GM19395 (cell line): ENCODE data around the gene PPP1R7.

Source experiments
- ATAC-seq: cut with Tn5 transposase; IDR thresholded peaks from one replicate; pipeline ENCODE4 v1.9.1; 2021; ENCODE audit warnings: mild to moderate bottlenecking, moderate library complexity; ENCODE audit not compliant: unreplicated experiment

Gene PPP1R7

DNA sequence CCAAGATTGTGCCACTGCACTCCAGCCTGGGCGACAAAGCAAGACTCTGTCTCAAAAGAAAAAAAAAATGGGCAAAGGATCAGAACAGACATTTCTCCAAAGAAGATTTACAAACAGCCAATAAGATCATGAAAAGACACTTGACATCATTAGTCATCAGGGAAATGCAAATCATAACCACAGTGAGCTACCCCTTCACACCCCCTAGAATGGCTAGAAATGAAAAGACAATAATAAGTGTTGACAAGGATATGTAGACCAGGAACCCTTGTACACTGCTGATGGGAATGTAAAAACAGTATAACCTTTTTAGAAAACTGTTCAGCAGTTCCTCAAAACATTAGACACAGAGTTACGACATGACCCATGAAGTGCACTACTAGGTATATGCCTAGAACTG is 29.8 kb upstream of the PPP1R7 start:
- ATAC-seq: no peak

DNA sequence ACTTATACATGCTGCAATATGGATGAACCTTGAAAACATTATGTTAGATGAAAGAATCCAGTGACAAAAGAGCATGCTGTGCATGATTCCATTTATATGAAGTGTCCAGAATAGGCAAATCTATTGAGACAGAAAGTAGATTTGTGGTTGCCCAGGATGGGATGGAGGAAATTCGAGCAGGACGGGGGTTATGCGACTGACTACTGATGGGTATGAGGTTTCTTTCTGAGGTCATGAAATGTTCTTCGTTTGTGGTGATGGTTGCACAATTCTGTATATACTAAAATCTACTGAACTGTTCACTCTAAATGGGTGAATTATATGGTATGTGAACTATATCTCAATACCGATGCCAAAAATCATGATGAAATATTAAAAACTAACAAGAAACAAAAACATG is 29.3 kb upstream of the PPP1R7 start:
- ATAC-seq: no peak

DNA sequence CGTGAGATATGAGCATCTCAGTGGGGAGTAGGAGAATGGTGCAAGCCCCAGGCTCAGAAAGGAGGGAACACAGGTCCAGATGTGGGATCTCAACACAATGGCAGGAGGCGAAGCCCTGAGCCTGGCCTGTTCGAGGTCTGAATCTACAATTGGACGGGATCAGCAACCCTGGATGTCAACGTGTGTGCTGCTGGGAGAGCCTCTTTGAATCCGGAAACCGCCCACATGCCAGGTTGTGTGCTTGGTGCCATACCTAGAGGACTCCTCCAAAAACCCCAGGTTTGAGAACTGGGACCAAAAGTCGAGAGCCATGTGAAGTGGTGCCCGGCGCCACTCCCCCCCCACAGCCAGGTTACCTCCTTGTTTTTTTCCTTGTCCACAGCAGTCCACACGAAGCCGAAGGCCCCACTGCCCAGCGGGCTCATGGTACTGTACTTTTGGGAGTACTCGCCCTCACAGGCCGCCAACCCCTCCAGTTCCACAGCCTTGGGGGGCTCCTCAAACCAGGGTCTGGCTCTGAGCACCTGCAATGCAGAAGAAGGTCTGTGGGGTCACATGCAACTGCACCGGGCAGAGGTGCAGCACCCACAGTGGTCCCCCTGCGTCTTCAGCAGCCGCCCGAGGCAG is 27.8 kb upstream of the PPP1R7 start:
- no peak for ATAC-seq

DNA sequence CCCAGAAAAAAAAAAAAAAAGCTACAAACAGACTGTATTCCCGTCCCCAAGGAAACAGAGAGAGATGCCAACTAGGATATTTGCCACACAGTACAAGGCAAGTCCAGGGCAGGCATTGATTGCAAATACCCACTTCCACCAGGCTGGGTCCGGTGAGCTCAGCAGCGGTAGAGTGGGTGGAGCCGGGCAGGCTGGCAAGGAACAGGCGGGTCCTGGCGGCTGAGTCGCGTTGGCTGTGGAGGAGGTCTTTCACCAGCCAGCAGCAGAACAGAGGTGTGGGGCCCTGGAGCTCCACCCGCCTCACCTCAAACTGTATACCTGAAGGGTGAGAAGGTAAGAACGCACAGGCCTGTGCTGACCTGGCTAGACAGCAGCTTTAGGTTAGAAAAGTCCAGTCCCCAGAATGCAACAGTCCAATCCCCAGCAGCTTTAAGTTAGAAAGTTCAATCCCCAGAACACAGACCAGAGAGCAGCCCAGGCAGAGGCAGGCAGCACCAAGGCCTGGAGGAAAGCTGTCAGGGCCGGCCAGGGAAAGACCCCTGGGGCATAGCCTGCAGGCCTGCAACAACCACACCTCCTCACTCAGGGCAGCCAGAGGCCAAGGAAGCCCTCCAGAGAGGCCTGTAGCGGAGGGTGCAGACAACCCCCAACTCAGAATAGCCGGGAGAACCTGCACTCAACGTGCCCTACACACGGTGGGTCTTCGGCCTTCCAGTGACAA is 26.3 kb upstream of the PPP1R7 start:
- no peak for ATAC-seq

DNA sequence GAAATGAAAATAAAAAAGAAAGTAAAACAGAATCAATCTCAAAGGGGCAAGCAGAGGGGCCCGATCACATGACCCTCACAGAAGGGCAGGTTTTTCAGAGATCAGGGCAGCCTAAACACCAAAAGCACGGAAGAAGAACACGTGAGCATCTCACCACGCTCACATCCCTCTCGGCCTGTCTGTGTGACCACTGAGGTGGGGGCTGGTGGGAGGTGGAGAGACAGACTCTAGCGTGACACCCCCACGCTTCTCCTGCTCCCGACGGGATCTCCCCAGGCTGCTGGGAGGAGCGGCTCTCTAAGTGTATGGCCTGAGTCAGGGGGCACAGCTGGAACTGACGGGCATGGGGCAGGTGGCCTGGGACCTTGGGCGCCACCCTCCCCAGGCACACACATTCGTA is 24.6 kb upstream of the PPP1R7 start:
- no peak for ATAC-seq

DNA sequence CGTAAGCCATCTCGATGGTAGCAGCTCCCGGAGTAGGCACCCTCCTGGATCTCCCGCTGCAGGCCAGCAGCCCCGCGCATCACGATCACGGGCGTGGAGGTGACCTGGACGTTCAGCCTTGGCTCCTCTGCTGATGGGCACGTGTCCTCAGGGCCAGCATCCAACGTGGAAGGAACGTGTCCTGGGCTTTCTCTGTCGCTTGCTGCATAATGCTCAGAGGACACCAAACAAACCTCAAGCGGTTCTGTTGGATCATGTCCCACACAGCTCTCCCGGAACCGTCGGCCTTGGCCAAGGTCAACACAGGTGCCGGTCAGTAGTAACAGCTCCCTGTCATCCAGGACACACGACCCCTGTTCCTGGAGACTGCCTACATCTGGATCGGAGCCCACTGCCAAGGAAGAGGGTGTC is 24.1 kb upstream of the PPP1R7 start:
- ATAC-seq: no peak

DNA sequence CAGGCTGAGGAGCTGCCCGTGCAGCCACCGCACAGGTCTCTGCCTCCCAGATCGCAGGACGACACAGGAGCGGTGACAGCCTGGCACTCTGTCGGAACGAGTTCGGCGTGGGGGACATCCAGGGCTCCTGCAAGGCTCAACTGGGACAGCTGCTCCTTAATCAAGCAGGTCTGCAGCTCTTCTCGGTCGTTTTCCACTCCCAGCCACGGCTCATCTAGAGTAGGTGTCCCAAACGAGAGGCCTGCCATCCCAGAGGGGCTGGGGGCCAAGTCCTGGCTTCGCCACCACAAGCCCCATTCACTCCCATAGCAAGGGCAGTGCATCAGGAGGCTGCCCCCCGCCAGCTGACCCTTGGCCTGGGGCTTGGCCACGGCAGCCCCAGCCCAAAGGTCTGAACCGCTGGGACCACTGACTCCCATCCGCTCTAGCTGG is 23.5 kb upstream of the PPP1R7 start:
- ATAC-seq: no peak

DNA sequence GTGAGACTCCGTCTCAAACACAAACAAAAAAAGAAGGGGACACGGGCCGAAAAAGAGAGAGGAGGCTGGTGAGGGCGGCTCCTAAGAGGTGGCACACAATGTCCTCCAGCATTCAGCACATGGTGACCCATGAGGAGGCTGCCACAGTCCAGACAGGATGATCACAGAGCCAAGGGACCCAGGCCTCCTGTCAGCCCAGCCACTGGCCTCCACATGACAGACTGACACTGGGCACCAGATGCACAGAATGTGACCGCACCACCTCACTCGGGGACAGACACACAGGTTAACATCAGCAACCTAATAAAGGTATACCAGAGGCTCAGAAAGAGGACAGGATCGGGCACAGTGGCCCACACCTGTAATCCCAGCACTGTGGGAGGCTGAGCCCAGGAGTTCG is 22.0 kb upstream of the PPP1R7 start:
- no peak for ATAC-seq

DNA sequence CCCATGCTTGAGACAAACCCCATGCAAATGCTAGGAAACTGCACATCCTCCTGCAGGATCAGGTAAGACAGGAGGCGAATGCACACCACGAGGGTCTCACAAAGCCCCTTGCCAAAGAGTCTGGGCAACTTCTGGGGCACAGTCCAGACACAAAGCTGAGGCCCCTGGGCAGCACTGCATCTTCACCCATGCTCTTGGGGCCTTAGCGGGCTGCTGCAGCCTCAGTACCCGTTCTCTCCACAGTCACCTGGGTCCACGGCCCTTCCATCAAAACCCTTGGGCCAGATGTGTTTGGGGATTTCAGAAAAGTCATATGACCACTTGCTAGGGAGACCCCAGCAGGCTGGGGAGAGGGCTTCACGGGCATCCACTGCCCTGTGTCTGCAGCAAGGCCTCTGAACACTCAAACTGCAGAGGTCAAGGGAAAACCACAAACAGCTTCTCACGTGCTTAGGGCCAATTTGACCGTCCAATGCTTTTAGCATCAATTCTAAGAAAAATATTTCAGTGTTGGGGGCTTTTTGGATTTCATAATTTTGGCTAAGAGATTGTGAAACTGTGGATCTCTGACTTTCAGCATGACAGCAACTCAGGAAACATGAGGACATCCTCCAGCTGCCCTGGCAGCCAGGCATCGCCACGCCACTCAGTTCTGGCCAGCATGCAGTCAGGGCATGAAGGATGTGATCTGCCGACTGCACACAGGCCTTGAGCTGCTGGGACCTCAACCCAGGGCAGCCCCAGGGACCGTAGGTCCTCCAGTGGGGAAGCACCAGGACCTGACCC is 21.0 kb upstream of the PPP1R7 start:
- no peak for ATAC-seq

DNA sequence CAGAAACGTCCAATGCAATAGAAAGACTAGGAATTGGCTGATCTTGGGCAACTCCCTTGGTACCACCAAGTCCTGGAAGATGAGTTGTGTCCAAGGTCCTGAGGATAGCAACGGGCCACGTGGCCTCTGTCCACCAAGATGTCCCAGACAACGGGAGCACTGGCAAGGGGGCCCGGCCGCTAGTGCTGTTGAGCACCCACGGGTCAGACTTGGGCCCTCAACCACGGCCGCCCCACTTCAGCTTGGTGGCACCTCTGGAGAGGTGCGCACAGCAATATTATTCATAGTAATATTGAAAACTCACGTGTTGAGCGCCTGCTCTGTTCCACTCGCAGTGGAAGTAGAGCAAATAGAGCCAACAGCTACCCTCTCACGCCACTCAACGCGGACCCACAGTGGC is 20.0 kb upstream of the PPP1R7 start:
- no peak for ATAC-seq

DNA sequence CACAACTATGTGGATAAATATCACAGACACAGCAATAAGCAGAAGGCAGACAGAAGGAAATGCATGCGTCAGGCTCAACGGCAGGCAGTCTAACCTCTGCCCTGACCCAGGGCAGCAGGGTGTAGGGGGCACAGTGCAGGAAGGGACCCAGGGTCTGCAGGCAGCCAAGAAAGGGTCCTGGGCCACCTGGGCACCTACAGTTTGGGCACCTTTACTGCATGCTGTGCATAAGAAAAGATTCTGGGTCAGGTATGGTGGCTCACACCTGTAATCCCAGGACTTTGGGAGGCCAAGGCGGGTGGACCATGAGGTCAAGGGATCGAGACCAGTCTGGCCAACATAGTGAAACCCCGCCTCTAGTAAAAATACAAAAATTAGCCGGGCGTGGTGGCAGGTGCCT is 18.7 kb upstream of the PPP1R7 start:
- ATAC-seq: no peak

DNA sequence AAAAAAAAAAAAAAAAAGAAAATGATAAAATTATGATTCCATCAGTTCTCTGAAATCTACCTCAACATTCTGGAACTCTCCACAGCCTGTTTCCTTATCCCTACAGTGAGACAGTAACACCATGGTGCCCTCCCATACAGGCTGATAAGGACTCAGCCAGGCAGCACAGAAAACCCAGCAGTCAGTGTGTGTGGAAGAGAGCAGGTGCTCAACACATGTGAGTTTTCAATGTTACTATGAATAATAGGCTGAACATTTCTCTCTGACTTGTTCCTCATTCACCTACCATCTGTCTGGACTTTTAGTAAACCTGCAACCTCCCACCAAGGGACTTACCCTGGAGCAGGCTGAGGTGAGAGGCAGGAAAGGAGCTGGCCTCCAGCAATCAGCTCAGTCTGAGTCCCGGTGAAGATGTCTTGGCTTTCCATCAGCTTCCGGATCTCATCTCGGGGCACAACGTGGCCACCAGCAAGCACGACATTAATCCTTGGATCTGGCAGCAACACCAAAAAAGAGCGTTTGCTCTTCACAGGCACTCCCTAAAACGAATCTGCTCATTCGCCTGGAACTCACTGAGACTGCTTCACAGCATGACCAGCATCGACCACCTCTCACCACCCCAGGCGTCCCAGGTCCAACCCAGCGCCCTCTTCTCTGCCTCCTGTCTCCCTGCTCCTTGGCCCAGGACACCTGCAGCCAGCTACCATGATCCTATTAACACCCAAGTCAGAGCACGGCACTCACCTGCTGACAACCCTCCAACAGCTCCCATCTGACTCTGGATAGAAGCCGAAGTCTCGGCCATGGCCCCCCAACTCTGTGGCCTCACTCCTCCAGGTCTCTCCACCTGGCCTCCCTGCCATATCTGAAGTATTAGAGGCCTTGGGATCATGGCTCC is 17.5 kb upstream of the PPP1R7 start:
- no peak for ATAC-seq

DNA sequence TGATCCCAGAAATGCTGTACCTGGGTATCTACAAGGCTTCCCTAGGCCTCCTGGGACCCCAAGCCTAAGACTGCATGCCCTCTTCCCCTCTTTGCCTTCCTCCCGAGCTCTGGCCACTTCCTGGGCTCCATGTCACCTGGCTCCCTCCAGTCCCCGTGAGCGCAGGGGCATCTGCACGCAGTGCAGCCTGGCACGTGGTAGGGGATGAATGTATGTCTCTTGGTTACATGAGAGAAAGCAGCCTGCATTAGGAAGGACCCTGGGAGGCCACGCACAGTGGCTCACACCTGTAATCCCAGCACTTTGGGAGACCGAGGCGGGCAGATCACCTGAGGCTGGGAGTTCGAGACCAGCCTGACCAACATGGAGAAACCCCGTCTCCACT is 16.8 kb upstream of the PPP1R7 start:
- ATAC-seq: no peak

DNA sequence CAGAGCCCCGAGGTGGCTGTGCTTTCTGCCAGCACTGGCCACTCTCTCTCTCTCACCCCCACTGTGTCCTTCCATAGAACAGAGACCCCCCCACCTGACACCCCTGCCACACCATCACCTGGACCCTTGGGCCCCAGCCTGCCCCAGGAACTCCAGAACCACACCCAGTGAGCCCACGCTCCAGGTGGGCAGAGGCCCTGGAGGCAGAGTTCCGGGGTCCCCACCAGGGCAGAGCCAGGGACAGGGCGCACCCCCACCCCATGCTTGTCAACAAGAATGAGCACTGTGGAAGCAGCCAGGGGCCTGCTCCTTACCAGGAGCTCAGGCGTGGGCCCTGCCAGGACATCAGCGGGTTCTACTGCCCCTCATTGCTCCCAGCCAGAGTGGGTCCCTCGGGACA is 15.6 kb upstream of the PPP1R7 start:
- ATAC-seq: no peak

DNA sequence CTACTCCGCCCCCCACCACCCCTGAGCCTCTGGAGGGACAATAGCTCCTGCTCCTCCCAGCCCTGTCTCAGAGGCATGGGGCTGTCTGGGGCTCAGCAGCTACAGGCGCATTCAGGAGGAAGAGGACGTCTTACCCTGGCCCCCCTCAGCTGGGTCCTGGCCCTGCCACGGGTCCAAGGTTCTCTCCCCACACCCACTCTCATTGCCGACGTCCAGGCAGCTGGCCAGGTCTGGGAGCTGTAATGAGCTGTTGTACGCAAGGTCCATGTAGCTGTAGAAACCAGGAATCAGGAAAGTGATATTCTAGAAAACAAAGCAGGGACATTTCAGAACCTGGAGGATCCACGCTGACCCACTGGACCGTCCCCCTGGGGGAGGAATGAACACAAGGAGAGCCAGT is 14.5 kb upstream of the PPP1R7 start:
- no peak for ATAC-seq

DNA sequence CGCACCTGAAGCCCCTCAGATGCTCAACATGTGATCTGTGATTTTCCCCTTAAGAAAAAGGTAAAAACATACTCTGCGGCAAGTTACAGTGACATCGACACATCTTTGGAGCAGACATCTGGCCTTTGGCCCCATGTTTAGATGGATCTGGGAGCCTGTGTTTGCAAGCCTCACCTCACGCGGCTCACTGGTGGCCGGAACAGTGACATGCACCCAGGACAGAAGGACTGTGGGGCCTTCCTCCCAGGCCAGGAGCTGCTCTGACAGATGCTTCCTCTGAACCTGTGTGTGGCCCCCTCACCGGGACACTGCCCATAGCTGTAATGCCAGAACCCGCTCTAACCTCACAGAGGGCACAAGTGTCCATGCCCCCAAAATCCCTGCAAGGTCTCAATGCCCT is 14.1 kb upstream of the PPP1R7 start:
- ATAC-seq: no peak

DNA sequence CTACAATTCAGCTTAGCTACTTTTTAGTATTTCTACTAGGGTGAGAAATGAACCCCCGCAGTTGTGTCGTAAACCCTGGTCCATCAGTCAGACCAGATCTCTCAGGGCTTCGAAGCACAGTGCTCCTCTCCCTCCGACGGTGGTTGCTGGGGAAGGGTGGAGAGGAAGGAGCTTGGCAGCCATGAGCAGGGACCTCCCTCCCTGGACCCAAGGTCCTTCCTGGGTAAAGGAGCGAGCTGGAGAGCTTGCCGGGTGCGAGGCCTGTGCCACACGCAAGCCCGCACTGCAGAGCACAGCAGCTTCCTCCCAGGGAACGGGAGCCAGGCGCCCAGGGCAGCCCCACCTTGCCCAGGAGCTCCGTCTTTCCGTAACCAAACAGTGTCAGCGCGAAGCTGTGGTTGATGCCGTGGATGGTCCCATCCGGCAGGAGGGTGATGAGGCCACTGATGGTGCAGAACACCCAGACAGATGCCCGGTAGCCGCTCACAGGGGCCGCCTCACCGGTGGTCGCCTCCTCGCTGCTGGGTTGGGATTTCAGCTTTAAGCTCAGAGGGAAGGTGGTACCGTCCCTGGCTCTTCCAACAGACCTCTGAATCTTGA is 13.5 kb upstream of the PPP1R7 start:
- no peak for ATAC-seq

DNA sequence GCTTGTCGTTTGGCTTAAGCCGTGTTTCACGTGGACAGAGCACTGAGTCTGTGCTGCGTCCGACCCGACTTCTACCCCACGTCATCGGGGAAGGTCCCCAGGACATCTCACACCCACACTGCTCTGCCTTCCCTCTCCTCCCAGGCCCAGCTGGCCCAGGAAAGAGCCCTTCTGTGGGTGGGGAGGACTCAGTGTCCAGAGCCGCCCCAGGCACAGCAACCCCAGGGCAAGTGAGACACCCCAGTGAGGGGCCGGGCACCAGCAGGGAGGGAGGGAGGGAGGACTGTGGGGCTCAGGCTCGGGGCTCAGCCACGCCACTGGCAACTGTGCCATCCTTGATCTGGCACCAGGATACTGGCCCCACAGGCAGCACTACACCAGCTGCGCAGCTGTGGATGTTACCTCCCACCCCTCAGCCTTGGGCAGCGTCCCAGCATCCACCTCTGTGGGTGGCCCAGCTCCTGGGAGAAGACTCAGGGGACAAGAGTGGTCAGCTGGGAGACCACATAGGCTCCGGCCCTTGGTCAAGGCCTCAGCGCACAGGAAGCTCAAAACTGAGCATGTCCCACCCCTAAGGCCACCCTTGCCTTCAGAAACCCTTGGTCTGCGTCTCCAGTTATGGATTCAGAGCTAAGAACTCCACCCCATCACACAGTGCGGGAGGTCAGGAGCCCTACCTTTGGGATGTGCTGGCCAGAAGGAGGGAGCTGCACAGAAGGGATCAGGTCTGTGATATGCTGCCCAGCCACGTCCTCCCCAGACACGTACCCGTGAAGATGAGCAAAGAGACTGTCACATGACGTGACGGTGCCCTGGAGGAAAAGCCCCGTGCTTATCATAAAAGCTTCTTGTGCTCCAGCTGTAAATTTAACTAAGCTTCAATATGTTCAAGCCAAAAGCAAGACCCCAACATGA is 12.7 kb upstream of the PPP1R7 start:
- ATAC-seq: no peak

DNA sequence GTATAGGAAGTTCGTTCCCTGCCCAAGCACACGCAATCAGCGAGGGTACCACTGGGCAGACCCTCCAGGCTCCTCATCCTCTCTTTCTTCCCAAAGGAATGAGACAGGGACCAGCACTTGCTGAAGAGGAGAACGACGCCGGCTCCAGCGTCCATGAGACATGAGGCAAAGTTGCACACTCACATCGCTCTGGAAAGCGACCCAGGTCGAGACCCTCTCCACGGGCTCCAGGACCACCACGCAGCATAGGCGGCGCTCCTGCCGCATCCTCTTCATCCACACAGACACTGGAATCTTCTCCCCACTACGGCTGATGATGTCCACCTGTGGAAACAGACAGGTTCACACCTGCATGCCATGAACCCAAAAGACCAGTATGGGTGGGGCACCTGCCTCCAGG is 11.8 kb upstream of the PPP1R7 start:
- no peak for ATAC-seq
